LNCAP (cell line): Measurements from ENCODE around the gene DIRAS3.

Experiments
- TF ChIP-seq, protein P1 (sequence below): fragments of 450-650 bp; IDR thresholded peaks from 2 replicates; pipeline ENCODE4 v1.5.1; 2017; ENCODE audit warnings: mild to moderate bottlenecking

The DIRAS3 gene, protein sequence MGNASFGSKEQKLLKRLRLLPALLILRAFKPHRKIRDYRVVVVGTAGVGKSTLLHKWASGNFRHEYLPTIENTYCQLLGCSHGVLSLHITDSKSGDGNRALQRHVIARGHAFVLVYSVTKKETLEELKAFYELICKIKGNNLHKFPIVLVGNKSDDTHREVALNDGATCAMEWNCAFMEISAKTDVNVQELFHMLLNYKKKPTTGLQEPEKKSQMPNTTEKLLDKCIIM

DNA sequence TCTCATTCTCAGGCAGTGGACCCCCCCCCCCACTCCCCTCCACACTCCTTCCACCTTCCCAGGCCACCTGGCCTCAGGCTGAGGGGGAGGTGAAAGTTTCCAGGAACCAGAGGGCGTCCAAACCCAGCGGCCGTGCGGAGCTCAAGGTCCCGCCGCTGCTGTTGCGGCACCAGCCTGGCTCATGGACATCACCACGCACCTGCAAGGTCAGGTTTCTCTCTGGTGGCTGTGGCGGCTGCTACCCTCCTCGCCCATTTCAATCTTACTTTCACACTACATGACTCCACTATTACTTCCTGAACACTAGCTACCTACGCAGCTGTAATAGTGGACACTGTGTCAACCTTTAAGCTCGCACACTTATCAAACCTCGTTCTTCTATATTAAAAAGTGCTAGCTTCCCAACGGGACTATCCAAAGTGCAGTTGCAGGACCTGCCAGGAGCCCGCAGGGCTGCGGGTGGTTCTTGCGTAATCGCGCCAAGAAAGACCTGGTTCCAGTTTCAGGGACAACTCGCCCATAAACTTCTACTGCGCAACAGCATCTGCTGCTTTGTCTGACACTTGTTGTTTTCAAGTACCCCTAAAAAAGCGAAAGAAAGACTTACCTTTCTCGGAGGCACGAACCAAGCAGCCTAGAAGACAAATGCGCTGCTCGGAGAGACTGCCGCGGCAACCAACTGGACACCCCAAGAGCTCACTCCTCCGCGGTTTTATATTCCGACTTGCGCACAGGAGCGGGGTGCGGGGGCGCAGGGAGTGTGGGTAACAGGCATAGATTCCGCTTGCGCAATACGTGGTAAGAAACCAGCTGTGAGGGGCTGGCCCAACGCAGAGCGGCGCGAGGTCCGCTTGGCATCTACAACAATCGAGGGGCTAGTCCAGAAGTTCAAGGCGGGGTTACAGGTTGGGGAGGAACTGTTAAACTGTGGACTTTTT is at the start of gene DIRAS3:
DIRAS3 (minus strand) TSS at position 687 of the 938 bp plus-strand sequence. CDS start 3,330 bp downstream, outside the sequence.
- TF ChIP-seq, protein P1, sequence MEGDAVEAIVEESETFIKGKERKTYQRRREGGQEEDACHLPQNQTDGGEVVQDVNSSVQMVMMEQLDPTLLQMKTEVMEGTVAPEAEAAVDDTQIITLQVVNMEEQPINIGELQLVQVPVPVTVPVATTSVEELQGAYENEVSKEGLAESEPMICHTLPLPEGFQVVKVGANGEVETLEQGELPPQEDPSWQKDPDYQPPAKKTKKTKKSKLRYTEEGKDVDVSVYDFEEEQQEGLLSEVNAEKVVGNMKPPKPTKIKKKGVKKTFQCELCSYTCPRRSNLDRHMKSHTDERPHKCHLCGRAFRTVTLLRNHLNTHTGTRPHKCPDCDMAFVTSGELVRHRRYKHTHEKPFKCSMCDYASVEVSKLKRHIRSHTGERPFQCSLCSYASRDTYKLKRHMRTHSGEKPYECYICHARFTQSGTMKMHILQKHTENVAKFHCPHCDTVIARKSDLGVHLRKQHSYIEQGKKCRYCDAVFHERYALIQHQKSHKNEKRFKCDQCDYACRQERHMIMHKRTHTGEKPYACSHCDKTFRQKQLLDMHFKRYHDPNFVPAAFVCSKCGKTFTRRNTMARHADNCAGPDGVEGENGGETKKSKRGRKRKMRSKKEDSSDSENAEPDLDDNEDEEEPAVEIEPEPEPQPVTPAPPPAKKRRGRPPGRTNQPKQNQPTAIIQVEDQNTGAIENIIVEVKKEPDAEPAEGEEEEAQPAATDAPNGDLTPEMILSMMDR = no peak

DNA sequence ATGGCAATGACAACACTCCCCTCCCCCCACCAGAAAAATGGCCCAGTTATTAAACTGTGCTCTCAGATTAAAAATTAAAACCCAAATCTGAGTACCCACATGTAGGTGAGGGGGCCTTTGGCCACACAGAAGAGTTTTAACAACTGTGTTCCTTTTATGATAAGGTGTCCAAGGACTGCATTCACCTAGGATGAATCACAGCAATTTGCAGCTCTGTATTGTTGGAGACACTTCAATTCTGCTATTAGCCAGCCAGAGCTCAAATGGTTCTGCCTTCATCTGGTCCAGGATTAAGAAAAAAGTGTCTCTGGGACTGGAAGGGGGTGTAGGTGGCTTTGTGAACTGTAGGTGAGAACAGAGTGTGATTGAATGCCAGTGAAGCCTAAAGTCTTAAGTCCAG is 43.3 kb upstream of the DIRAS3 start:
- TF ChIP-seq, protein P1 = no peak

DNA sequence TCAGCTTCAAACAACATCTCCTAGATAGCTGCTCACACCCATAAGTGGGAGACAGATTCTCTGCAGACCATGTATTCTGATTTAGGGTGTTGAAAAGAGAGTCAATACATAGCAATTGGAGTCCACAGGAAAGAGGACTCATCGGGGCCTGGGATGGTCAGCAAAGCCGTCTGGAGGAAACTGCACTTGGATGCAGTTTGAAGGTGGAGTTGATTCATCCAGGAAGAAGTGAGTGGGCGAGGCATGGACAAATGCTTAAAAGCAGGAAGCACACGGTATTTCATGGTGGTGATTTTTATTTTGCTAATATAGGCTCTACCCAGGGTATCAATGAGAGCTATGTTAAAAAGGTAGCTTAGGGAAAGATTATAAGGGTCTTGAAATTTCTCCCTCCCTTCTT is 36.8 kb upstream of the DIRAS3 start:
- TF ChIP-seq, protein P1 = no peak

DNA sequence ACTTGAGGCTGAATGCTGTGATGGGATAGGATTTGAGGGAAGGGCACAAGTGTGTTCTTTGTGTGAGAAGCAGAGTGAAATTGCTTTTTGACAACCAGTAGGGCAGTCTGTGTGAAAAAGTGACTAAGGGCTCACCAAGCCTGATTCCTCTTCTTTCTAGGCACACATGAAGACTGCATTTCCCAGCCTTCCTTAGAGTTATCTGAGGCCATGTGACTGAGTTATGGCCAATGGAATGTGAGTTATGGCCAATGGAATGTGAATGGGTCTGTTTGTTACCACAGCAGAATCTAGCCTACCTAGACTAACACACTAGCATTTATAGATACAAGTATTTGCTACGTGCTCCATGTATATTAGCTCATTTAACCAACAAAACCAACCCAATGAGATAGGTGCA is 35.3 kb upstream of the DIRAS3 start:
- TF ChIP-seq, protein P1 = no peak

DNA sequence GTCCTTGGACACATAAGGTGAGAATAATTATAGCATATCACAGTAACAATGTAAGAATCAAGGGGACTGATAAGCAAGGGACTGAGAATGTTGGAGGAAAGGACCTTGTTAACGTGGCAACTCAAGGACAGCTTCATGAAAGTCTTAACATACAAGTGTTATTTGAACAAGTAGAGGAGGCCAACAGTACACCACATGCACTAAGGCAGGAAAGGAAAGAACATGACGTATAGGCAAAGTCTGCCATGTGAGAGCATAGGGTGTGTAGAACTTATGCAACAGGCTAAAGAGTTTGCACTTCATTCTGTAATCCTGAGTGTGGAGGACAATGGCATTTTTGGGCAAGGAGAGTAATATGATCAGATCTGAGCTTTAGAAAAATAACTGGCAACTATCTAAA is 33.3 kb upstream of the DIRAS3 start:
- TF ChIP-seq, protein P1 = no peak

DNA sequence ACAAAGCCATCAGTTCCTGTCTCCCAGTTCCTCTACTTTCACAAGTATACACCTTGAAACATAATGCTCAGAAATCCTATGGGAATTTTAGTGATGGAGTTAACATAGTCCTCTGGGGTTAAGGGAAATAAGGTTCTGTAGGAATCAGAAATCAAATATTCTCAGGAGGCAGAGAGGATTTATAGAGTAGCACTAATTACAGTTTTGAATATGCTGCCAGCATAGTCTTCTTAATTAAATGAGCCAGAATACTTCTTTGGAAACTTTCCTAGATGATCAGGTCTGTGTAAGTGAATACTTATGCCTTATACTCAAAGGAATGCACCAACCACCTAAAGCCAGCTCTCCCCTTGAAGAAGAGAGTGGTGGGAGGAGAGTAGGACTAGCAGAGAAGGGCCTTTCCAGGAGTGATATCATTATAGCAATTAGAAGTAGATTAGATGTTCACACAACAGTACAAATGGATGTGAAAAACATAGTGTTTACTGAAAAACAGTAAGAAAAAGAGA is 31.4 kb upstream of the DIRAS3 start:
- TF ChIP-seq, protein P1 = no peak

DNA sequence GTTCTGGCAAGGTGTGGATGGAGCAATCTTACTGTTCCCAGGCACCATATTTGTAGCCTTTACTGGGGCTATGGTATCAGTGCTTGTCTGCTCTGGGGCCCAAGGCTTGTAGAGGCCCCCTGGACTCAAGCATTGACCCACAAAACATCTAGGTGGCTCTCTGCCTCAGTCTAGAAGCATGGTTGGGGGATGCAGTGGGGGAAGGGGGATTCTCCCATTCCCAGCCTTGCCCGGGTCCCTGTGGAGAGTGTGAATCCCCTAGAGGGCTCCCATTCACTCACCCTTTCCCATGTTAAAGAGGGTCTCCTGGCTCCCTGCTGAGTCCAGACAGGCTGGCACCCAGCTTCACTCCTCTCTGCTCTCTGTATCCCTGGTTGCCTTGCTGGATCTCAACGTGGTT is 28.2 kb upstream of the DIRAS3 start:
- TF ChIP-seq, protein P1 = no peak
